Keratinocyte (primary cell): ENCODE results near the gene STRAP. TPM values are rescaled to one million over a fixed set of nuclear protein-coding genes. Genes with fewer than 3 reads are reported as not detected.
A peak's percentile ranks its signal among the peaks of the same experiment; 100 is the strongest.

Experiments used
- DNase-seq: peaks from one replicate; pipeline ENCODE4 v3.0.0-alpha.2; 2011; ENCODE audit warnings: low read depth, missing footprints, low spot score
- FAIRE-seq: peaks from 2 replicates; lab custom pipeline; 2011; peaks lifted over from hg19 to GRCh38; lab: Jason Lieb, UNC
- H2AFZ ChIP-seq: 2 replicates; pipeline ENCODE4 v1.6.0; 2012; ENCODE audit warnings: low read length, control low read depth, inconsistent platforms; ENCODE audit not compliant: control insufficient read depth
- H3K27ac ChIP-seq: 2 replicates; pipeline ENCODE4 v1.5.1; 2011; ENCODE audit warnings: low read length; ENCODE audit not compliant: control insufficient read depth, insufficient read depth
- H3K27me3 ChIP-seq: 3 replicates; pipeline ENCODE4 v1.6.0; 2011; ENCODE audit warnings: low read length; ENCODE audit not compliant: control insufficient read depth, insufficient read depth; ENCODE audit errors: extremely low read depth
- H3K36me3 ChIP-seq, 2 experiments: 2 replicates in 1 of 2; 3 replicates in 1 of 2; pipeline ENCODE4 v1.5.1; 2011; ENCODE audit warnings: low read length in 2 of 2, mild to moderate bottlenecking in 1 of 2; ENCODE audit not compliant: control insufficient read depth in 2 of 2, insufficient read depth in 2 of 2; ENCODE audit errors: extremely low read depth in 1 of 2
- H3K4me1 ChIP-seq: 3 replicates; pipeline ENCODE4 v1.5.1; 2011; ENCODE audit warnings: low read length; ENCODE audit not compliant: control insufficient read depth, insufficient read depth; ENCODE audit errors: extremely low read depth
- H3K4me2 ChIP-seq: 3 replicates; pipeline ENCODE4 v1.6.0; 2011; ENCODE audit warnings: low read depth, low read length; ENCODE audit not compliant: control insufficient read depth, insufficient read depth; ENCODE audit errors: extremely low read depth
- H3K4me3 ChIP-seq, 3 experiments: fragments of 200-600 bp in 1 of 3; sonication (generic) in 1 of 3; 2 replicates in 2 of 3; 3 replicates in 1 of 3; pipeline ENCODE4 v1.5.1; 2011 to 2016; ENCODE audit warnings: low read length in 3 of 3, mild to moderate bottlenecking in 3 of 3, control low read depth in 2 of 3, inconsistent platforms in 1 of 3, low read depth in 1 of 3, mixed read lengths in 1 of 3, mixed run types in 1 of 3, moderate library complexity in 1 of 3; ENCODE audit not compliant: control insufficient read depth in 2 of 3, insufficient read depth in 2 of 3; ENCODE audit errors: extremely low read depth in 1 of 3
- H3K79me2 ChIP-seq: 2 replicates; pipeline ENCODE4 v1.6.0; 2012; ENCODE audit warnings: low read length; ENCODE audit not compliant: control insufficient read depth, insufficient read depth
- H3K9ac ChIP-seq: 3 replicates; pipeline ENCODE4 v1.6.0; 2011; ENCODE audit warnings: low read length; ENCODE audit not compliant: control insufficient read depth, insufficient read depth; ENCODE audit errors: extremely low read depth
- H3K9me1 ChIP-seq: 3 replicates; pipeline ENCODE4 v1.6.0; 2011; ENCODE audit warnings: low read length; ENCODE audit not compliant: control insufficient read depth, insufficient read depth; ENCODE audit errors: extremely low read depth
- H3K9me3 ChIP-seq: 2 replicates; pipeline ENCODE4 v1.5.1; 2012; ENCODE audit warnings: low read depth, low read length; ENCODE audit not compliant: control insufficient read depth
- H4K20me1 ChIP-seq: 3 replicates; pipeline ENCODE4 v1.6.0; 2011; ENCODE audit warnings: low read length; ENCODE audit not compliant: control insufficient read depth, insufficient read depth; ENCODE audit errors: extremely low read depth
- EZH2 ChIP-seq: IDR thresholded peaks from one replicate; pipeline ENCODE4 v1.6.1; 2012; ENCODE audit warnings: inconsistent platforms, mild to moderate bottlenecking, low read length, moderate library complexity
- dilution Hi-C: fragments of 300-500 bp; cut with MboI; formaldehyde crosslinking; loops from one replicate; pipeline ENCODE4 v1.7.0; 2020; ENCODE audit warnings: low sequenced_read_pairs; ENCODE audit not compliant: extremely low pct_ligation_motif_present
- polyA plus RNA-seq, 5 experiments: library from polyadenylated mRNA; depleted of rRNA in 3 of 5; stranded (reverse) in 3 of 5; stranded (forward) in 1 of 5; unstranded in 1 of 5; fragments of >200 nt; gene quantifications; 1 replicate in 1 of 5; 2 replicates in 3 of 5; 3 replicates in 1 of 5; pipeline versions ENCODE4 v1.2.1 to v1.2.3, GENCODE V29; 2011 to 2012; ENCODE audit warnings: missing spikeins in 2 of 5, low read depth in 1 of 5, low replicate concordance in 1 of 5
- TF ChIP-seq, protein P1 (sequence below), 3 experiments: IDR thresholded peaks in 1 of 3; conservative IDR thresholded peaks in 1 of 3; optimal IDR thresholded peaks in 1 of 3; 2 replicates in 2 of 3; 3 replicates in 1 of 3; pipeline versions ENCODE3 to v1.5.1; 2011; ENCODE audit warnings: low read length in 3 of 3, mild to moderate bottlenecking in 3 of 3, moderate library complexity in 2 of 3, control low read depth in 1 of 3, inconsistent platforms in 1 of 3; ENCODE audit not compliant: insufficient read depth in 2 of 3; ENCODE audit errors: extremely low read depth in 1 of 3

STRAP gene
- polyA plus RNA-seq, 1 donor (not counting 4 experiments of a cell fraction or from before 2014, with no cell fraction given) = 210 TPM

DNA sequence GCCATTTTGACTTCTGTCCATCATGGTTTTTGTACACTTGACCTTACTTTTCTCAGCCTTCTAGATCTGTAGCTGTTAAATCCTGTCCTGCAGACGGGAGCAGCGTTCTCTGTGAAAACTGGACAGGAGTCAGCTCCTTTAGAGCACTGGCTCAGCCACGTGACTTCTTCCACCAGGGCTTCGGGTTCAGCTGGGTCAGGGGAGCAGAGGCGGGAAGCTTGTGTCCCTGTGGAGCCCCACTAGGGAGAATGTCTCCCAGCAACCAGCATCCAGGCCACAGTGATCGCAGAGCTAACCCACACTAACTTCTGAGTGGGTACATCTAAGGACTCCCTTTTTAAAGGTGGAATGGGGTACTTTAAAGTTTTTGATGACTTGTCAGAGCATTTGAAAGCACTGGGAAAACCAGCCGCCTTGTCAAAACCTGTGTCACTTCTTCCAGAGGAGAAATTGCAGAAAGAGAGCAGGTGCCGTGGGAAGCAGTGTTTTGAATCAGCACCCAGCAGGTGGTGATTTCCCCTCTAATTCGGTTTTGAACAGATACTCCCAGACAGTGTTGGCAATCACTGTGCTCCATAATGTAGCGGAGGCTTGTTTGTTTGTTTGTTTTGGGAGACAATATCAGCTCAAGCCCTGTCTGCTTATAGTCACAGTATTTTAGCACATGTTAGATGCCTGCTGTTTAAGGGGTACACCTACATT is 46.8 kb downstream of the STRAP start:
- no peaks in the 10 kb centered on the region for H3K9me1 ChIP-seq
- no peak overlapping the region for H2AFZ ChIP-seq
- H3K4me3 ChIP-seq = no peak overlapping the region
- FAIRE-seq (no peak), DNase-seq (no peak)
- dilution Hi-C loops = no loop called here
- H3K4me2 ChIP-seq = no peak overlapping the region
- no peak overlapping the region for H3K27ac ChIP-seq
- no peaks in the 10 kb centered on the region for H3K9me3 ChIP-seq
- peaks cover 9% of the 10 kb centered on the region for H3K79me2 ChIP-seq
- no peak for TF ChIP-seq EZH2
- TF ChIP-seq, protein P1, sequence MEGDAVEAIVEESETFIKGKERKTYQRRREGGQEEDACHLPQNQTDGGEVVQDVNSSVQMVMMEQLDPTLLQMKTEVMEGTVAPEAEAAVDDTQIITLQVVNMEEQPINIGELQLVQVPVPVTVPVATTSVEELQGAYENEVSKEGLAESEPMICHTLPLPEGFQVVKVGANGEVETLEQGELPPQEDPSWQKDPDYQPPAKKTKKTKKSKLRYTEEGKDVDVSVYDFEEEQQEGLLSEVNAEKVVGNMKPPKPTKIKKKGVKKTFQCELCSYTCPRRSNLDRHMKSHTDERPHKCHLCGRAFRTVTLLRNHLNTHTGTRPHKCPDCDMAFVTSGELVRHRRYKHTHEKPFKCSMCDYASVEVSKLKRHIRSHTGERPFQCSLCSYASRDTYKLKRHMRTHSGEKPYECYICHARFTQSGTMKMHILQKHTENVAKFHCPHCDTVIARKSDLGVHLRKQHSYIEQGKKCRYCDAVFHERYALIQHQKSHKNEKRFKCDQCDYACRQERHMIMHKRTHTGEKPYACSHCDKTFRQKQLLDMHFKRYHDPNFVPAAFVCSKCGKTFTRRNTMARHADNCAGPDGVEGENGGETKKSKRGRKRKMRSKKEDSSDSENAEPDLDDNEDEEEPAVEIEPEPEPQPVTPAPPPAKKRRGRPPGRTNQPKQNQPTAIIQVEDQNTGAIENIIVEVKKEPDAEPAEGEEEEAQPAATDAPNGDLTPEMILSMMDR (optimal IDR thresholded peaks at IDR 0.05 in 1 of 3, IDR thresholded peaks at IDR 0.05 in 1 of 3, conservative IDR thresholded peaks at IDR 0.05 in 1 of 3; ENCODE audit: extremely low read depth in 1 of 3, insufficient read depth in 2 of 3, low read length in 3 of 3) = no peak
- peaks cover 15% of the 10 kb centered on the region for H3K4me1 ChIP-seq
- H4K20me1 ChIP-seq = no peaks in the 10 kb centered on the region
- H3K36me3 ChIP-seq = peaks cover 0 to 2% of the 10 kb centered on the region in 2 experiments
- no peak overlapping the region for H3K9ac ChIP-seq
- no peaks in the 10 kb centered on the region for H3K27me3 ChIP-seq

GRCh38 chr12:15931590-15932053 is 49.4 kb downstream of the STRAP start:
- H2AFZ ChIP-seq = no peak overlapping the region
- dilution Hi-C loops = no loop called here
- FAIRE-seq = peak; percentile 36
- DNase-seq = no peak
- no peaks in the 10 kb centered on the region for H3K9me3 ChIP-seq
- H3K4me2 ChIP-seq = no peak overlapping the region
- H3K79me2 ChIP-seq = peaks cover 9% of the 10 kb centered on the region
- no peaks in the 10 kb centered on the region for H3K9me1 ChIP-seq
- H3K27ac ChIP-seq = no peak overlapping the region
- no peaks in the 10 kb centered on the region for H3K27me3 ChIP-seq
- TF ChIP-seq, protein P1 (optimal IDR thresholded peaks at IDR 0.05 in 1 of 3, IDR thresholded peaks at IDR 0.05 in 1 of 3, conservative IDR thresholded peaks at IDR 0.05 in 1 of 3; ENCODE audit: extremely low read depth in 1 of 3, insufficient read depth in 2 of 3, low read length in 3 of 3) = peak; percentile 7 to 26 (median 12)
- no peak for TF ChIP-seq EZH2
- peaks cover 0 to 2% of the 10 kb centered on the region in 2 experiments for H3K36me3 ChIP-seq
- peaks cover 15% of the 10 kb centered on the region for H3K4me1 ChIP-seq
- H3K4me3 ChIP-seq = no peak overlapping the region
- no peak overlapping the region for H3K9ac ChIP-seq
- H4K20me1 ChIP-seq = no peaks in the 10 kb centered on the region
